Measurements from ENCODE around the gene TMPRSS12.

DNA sequence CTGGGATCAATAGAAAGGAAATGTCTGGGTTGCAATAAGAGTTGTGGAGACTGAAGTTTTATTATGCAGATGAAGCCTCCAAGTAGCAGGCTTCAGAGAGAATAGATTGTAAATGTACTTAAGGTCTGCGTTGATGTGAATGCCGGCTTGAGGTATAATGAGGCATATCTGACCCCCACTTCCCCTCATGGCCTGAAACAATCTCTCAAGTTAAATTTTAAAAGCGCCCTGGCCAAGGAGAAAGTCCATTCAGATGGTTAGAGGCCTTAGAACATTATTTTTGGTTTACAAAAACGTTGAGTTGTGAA is 81.4 kb downstream of the TMPRSS12 start:
- TF ChIP-seq CTCF (IDR thresholded peaks at IDR 0.05) (no peak), EZH2 (IDR thresholded peaks at IDR 0.05; ENCODE audit: borderline replicate concordance, insufficient read depth, low read depth, low read length, poor library complexity, severe bottlenecking) (no peak)

Data from B cell (primary cell).